Esophagus squamous epithelium (tissue), 4 donors: ENCODE results near the gene PSAPL1.

Experiments used
- CTCF ChIP-seq, 6 experiments: fragments of 450-650 bp in 4 of 6; fragments of 200-600 bp in 2 of 6; sonication (generic) in 2 of 6; IDR thresholded peaks; one replicate each; pipeline ENCODE4 v1.5.1; 2016 to 2019; ENCODE audit warnings: antibody characterized with exemption in 6 of 6, mild to moderate bottlenecking in 4 of 6, moderate library complexity in 4 of 6
- POLR2A ChIP-seq, 4 donors: fragments of 450-650 bp; IDR thresholded peaks; one replicate each; pipeline ENCODE4 v1.6.1; 2017; ENCODE audit warnings: antibody characterized with exemption in 4 of 4, mild to moderate bottlenecking in 4 of 4, moderate library complexity in 3 of 4

- no peak for TF ChIP-seq CTCF (IDR thresholded peaks at IDR 0.05)
- TF ChIP-seq POLR2A (IDR thresholded peaks at IDR 0.05), result no peak
Observed at GRCh38 chr4:7472442-7473013, 37.8 kb upstream of the PSAPL1 start.
